ENCODE measurements around the gene RPS6KB2. TPM values are rescaled to one million over a fixed set of nuclear protein-coding genes. Genes with fewer than 3 reads are reported as not detected.

The RPS6KB2 gene
- total RNA-seq, 1 experiment from 2014 or later: 58.8 TPM

GRCh38 chr11:67396259-67396581, 32.1 kb upstream of the RPS6KB2 start:
- BruUV-seq (replicated peaks): no TSS peak
- H3K27ac ChIP-seq (ENCODE audit: low read depth, low read length, poor library complexity, severe bottlenecking): peak overlapping the region; percentile 37
- POLR2A ChIA-PET (ENCODE audit: low non-redundant PET): interaction anchor here (0.6 kb wide), 1 partner anchor 23 kb away, joined by 9 read pairs; the partner anchor contains the start of gene CLCF1

GRCh38 chr11:67396587-67397389, 31.5 kb upstream of the RPS6KB2 start:
- peak overlapping the region; percentile 37 for H3K27ac ChIP-seq (ENCODE audit: low read depth, low read length, poor library complexity, severe bottlenecking)
- no TSS peak for BruUV-seq (replicated peaks)
- intact Hi-C loops (cut with micrococcal nuclease; ENCODE audit: unreplicated experiment): no loop called here

More at GRCh38 chr11:67396259-67396581, 32.1 kb upstream of the RPS6KB2 start:
- TF ChIP-seq CTCF (conservative IDR thresholded peaks at IDR 0.05; ENCODE audit: low read depth, low read length) (no peak), EZH2 (IDR thresholded peaks at IDR 0.05; ENCODE audit: borderline replicate concordance, low read depth, low read length, poor library complexity, severe bottlenecking) (no peak)
- intact Hi-C loops (cut with micrococcal nuclease; ENCODE audit: unreplicated experiment): no loop called here
- Histone ChIP-seq H3K4me3 (ENCODE audit: low read depth, low read length, poor library complexity, severe bottlenecking) (no peak overlapping the region), H3K27me3 (replicated peaks; ENCODE audit: insufficient read depth, low read depth, low read length, poor library complexity) (no peaks in the 10 kb centered on the region), H3K36me3 (ENCODE audit: insufficient read depth, low read length, poor library complexity, severe bottlenecking) (peaks cover 61% of the 10 kb centered on the region), H3K9me3 (ENCODE audit: low read depth, low read length, poor library complexity, severe bottlenecking) (no peaks in the 10 kb centered on the region), H3K4me1 (ENCODE audit: insufficient read depth, low read length, poor library complexity, severe bottlenecking) (peaks cover 18% of the 10 kb centered on the region)
- no peak for DNase-seq (ENCODE audit: low spot score)
- CTCF ChIA-PET: no interaction called here

GRCh38 chr11:67397536-67397935, 30.8 kb upstream of the RPS6KB2 start:
- DNase-seq (ENCODE audit: low spot score): no peak
- intact Hi-C loops (cut with micrococcal nuclease; ENCODE audit: unreplicated experiment): no loop called here
- Histone ChIP-seq H3K4me3 (ENCODE audit: low read depth, low read length, poor library complexity, severe bottlenecking) (no peak overlapping the region), H3K9me3 (ENCODE audit: low read depth, low read length, poor library complexity, severe bottlenecking) (no peaks in the 10 kb centered on the region), H3K27ac (ENCODE audit: low read depth, low read length, poor library complexity, severe bottlenecking) (peak overlapping the region; percentile 11), H3K36me3 (ENCODE audit: insufficient read depth, low read length, poor library complexity, severe bottlenecking) (peaks cover 61% of the 10 kb centered on the region), H3K27me3 (replicated peaks; ENCODE audit: insufficient read depth, low read depth, low read length, poor library complexity) (no peaks in the 10 kb centered on the region), H3K4me1 (ENCODE audit: insufficient read depth, low read length, poor library complexity, severe bottlenecking) (peaks cover 23% of the 10 kb centered on the region)
- CTCF ChIA-PET: interaction anchor here (0.7 kb wide), 1 partner anchor 27 kb away, joined by 4 read pairs; no protein-coding TSS in a partner anchor
- TF ChIP-seq CTCF (conservative IDR thresholded peaks at IDR 0.05; ENCODE audit: low read depth, low read length) (no peak), EZH2 (IDR thresholded peaks at IDR 0.05; ENCODE audit: borderline replicate concordance, low read depth, low read length, poor library complexity, severe bottlenecking) (no peak)
- POLR2A ChIA-PET (ENCODE audit: low non-redundant PET): interaction anchor here (0.6 kb wide), 1 partner anchor 114 kb away, joined by 3 read pairs; no protein-coding TSS in a partner anchor
- BruUV-seq (replicated peaks): no TSS peak

More at GRCh38 chr11:67396587-67397389, 31.5 kb upstream of the RPS6KB2 start:
- Histone ChIP-seq H3K4me3 (ENCODE audit: low read depth, low read length, poor library complexity, severe bottlenecking) (no peak overlapping the region), H3K4me1 (ENCODE audit: insufficient read depth, low read length, poor library complexity, severe bottlenecking) (peaks cover 18% of the 10 kb centered on the region), H3K36me3 (ENCODE audit: insufficient read depth, low read length, poor library complexity, severe bottlenecking) (peaks cover 61% of the 10 kb centered on the region), H3K27me3 (replicated peaks; ENCODE audit: insufficient read depth, low read depth, low read length, poor library complexity) (no peaks in the 10 kb centered on the region), H3K9me3 (ENCODE audit: low read depth, low read length, poor library complexity, severe bottlenecking) (no peaks in the 10 kb centered on the region)
- TF ChIP-seq CTCF (conservative IDR thresholded peaks at IDR 0.05; ENCODE audit: low read depth, low read length): no peak
- TF ChIP-seq EZH2 (IDR thresholded peaks at IDR 0.05; ENCODE audit: borderline replicate concordance, low read depth, low read length, poor library complexity, severe bottlenecking): no peak
- ChIA-PET CTCF (no interaction called here), POLR2A (ENCODE audit: low non-redundant PET) (no interaction called here)
- no peak for DNase-seq (ENCODE audit: low spot score)
